ENCODE measurements around the gene GJA9. TPM values are rescaled to one million over a fixed set of nuclear protein-coding genes. Genes with fewer than 3 reads are reported as not detected.

The GJA9 gene
- total and polyA plus RNA-seq, 2 of the 8 experiments (the other 6 are each of a cell fraction or from before 2014, with no cell fraction given), result not detected

Small RNAs within 50 kb of the gene (small RNA-seq; reads per million reads assigned to genes)
- gene GJA9-MYCBP (ENCODE audit: insufficient read depth), result not detected
- not detected for gene RNU6-605P (ENCODE audit: insufficient read depth)

Other genes starting within 250 kb of the GJA9 start
- gene RRAGC, start 21.8 kb downstream of the GJA9 start, total RNA-seq (2021; fragmentation: NEBNext Ultra II Directional; extraction: Animal tissue kit (Norgen Biotek cat#: 25700)), result 16.5 and 18.1 TPM in 2 replicates
- gene RRAGC, start 21.8 kb downstream of the GJA9 start, polyA plus RNA-seq (2011; rRNA removed), result 6.2 and 12.0 TPM in 2 replicates
- 36.8 and 38.2 TPM in 2 replicates for gene MYCBP, start 8.2 kb downstream of the GJA9 start, total RNA-seq (2021; fragmentation: NEBNext Ultra II Directional; extraction: Animal tissue kit (Norgen Biotek cat#: 25700))
- gene MYCBP, start 8.2 kb downstream of the GJA9 start, polyA plus RNA-seq (2011; rRNA removed), result 13.0 and 22.4 TPM in 2 replicates
- 0.84 and 1.2 TPM in 2 replicates for gene RHBDL2, start 60.2 kb upstream of the GJA9 start, total RNA-seq (2021; fragmentation: NEBNext Ultra II Directional; extraction: Animal tissue kit (Norgen Biotek cat#: 25700))
- gene RHBDL2, start 60.2 kb upstream of the GJA9 start, polyA plus RNA-seq (2011; rRNA removed), result 0.31 and 0.42 TPM in 2 replicates
- 236 TPM in 2 replicates for gene AKIRIN1, start 109.7 kb upstream of the GJA9 start, total RNA-seq (2021; fragmentation: NEBNext Ultra II Directional; extraction: Animal tissue kit (Norgen Biotek cat#: 25700))
- 117 and 148 TPM in 2 replicates for gene AKIRIN1, start 109.7 kb upstream of the GJA9 start, polyA plus RNA-seq (2011; rRNA removed)
- 421 and 435 TPM in 2 replicates for gene NDUFS5, start 144.8 kb upstream of the GJA9 start, total RNA-seq (2021; fragmentation: NEBNext Ultra II Directional; extraction: Animal tissue kit (Norgen Biotek cat#: 25700))
- 432 and 835 TPM in 2 replicates for gene NDUFS5, start 144.8 kb upstream of the GJA9 start, polyA plus RNA-seq (2011; rRNA removed)